GM18507 (cell line): Measurements from ENCODE around the gene ACCSL.
A peak's percentile ranks its signal among the peaks of the same experiment; 100 is the strongest.

ENCODE experiments used
- DNase-seq: peaks from one replicate; pipeline ENCODE4 v3.0.0; 2011; ENCODE audit warnings: low read depth; ENCODE audit not compliant: insufficient read length; ENCODE audit errors: extremely low spot score
- FAIRE-seq: peaks from 2 replicates; lab custom pipeline; 2011; peaks lifted over from hg19 to GRCh38; lab: Jason Lieb, UNC

ACCSL gene

GRCh38 chr11:44047298-44047697 lies 483 bp upstream of the ACCSL start:
- DNase-seq (no peak), FAIRE-seq (no peak)

- no peak for DNase-seq
- FAIRE-seq, result no peak
Observed at GRCh38 chr11:44049832-44050231, 2.1 kb downstream of the ACCSL start.

GRCh38 chr11:44051171-44051570 lies 3.4 kb downstream of the ACCSL start:
- FAIRE-seq (no peak), DNase-seq (no peak)

- FAIRE-seq, result no peak
- DNase-seq, result no peak
Observed at GRCh38 chr11:44057340-44057739, 9.6 kb downstream of the ACCSL start.

GRCh38 chr11:44058275-44058674 lies 10.5 kb downstream of the ACCSL start:
- FAIRE-seq, result no peak
- DNase-seq, result no peak

GRCh38 chr11:44065161-44065661 lies 17.4 kb downstream of the ACCSL start:
- FAIRE-seq, result no peak

GRCh38 chr11:44065841-44066731 lies 18.3 kb downstream of the ACCSL start, which contains the start of gene ACCS:
TSS of gene ACCS (plus strand) at chr11:44066270. CDS start at chr11:44067628, 1,358 bp downstream.
- FAIRE-seq, result peak; percentile 94
- peak; percentile 82 for DNase-seq

More at GRCh38 chr11:44065161-44065661, 17.4 kb downstream of the ACCSL start:
- DNase-seq, result no peak

GRCh38 chr11:44066732-44067141 lies 19.0 kb downstream of the ACCSL start:
- peak; percentile 26 for FAIRE-seq
- DNase-seq, result no peak

GRCh38 chr11:44067266-44067665 lies 19.5 kb downstream of the ACCSL start:
- FAIRE-seq, result no peak
- no peak for DNase-seq

GRCh38 chr11:44068180-44068579 lies 20.4 kb downstream of the ACCSL start:
- FAIRE-seq (no peak), DNase-seq (no peak)

- FAIRE-seq (no peak), DNase-seq (no peak)
Observed at GRCh38 chr11:44071157-44071556, 23.4 kb downstream of the ACCSL start.

GRCh38 chr11:44072757-44073658 lies 25.2 kb downstream of the ACCSL start:
- no peak for DNase-seq
- no peak for FAIRE-seq

- DNase-seq (no peak), FAIRE-seq (no peak)
Observed at GRCh38 chr11:44078794-44079193, 31.0 kb downstream of the ACCSL start.

GRCh38 chr11:44079376-44079775 lies 31.6 kb downstream of the ACCSL start:
- no peak for DNase-seq
- no peak for FAIRE-seq

GRCh38 chr11:44080951-44081350 lies 33.2 kb downstream of the ACCSL start:
- DNase-seq (no peak), FAIRE-seq (no peak)

GRCh38 chr11:44082645-44083044 lies 34.9 kb downstream of the ACCSL start:
- DNase-seq (no peak), FAIRE-seq (no peak)

- no peak for FAIRE-seq
- no peak for DNase-seq
Observed at GRCh38 chr11:44083433-44083832, 35.7 kb downstream of the ACCSL start.

- DNase-seq (no peak), FAIRE-seq (no peak)
Observed at GRCh38 chr11:44083906-44084305, 36.1 kb downstream of the ACCSL start.

- DNase-seq, result no peak
- FAIRE-seq, result no peak
Observed at GRCh38 chr11:44085330-44085729, 37.5 kb downstream of the ACCSL start.

GRCh38 chr11:44088377-44088776 lies 40.6 kb downstream of the ACCSL start:
- FAIRE-seq, result no peak
- DNase-seq, result no peak
